ENCODE measurements around the gene STT3B.

- no peak for TF ChIP-seq ZNF639 (tag by site-specific recombination; IDR thresholded peaks at IDR 0.05)
- no peak for TF ChIP-seq ZNF514 (tag by site-specific recombination; IDR thresholded peaks at IDR 0.05)
- no peak for TF ChIP-seq CTCF (tag by site-specific recombination; IDR thresholded peaks at IDR 0.05)
- TF ChIP-seq REST (tag by site-specific recombination; IDR thresholded peaks at IDR 0.05): no peak
- no peak for TF ChIP-seq ZBTB49 (tag by site-specific recombination; IDR thresholded peaks at IDR 0.05; ENCODE audit: low read depth)
- TF ChIP-seq ZNF138 (tag by site-specific recombination; IDR thresholded peaks at IDR 0.05; ENCODE audit: borderline replicate concordance): no peak
- TF ChIP-seq ZBTB7A (tag by site-specific recombination; IDR thresholded peaks at IDR 0.05; ENCODE audit: low read depth): no peak
- TF ChIP-seq KLF1 (tag by site-specific recombination; IDR thresholded peaks at IDR 0.05): no peak
- TF ChIP-seq PBX3 (CRISPR knock-in tag; IDR thresholded peaks at IDR 0.05): no peak
- no peak for TF ChIP-seq ZNF221 (tag by site-specific recombination; IDR thresholded peaks at IDR 0.05; ENCODE audit: borderline replicate concordance)
- no peak for TF ChIP-seq ZNF114 (tag by site-specific recombination; IDR thresholded peaks at IDR 0.05)
Observed at GRCh38 chr3:31576521-31576920, 43.8 kb downstream of the STT3B start.

All from HEK293 (cell line).